GM19468 (cell line): ENCODE measurements around the gene FRY.

Experiments used
- ATAC-seq: cut with Tn5 transposase; IDR thresholded peaks from one replicate; pipeline ENCODE4 v1.9.1; 2021; ENCODE audit warnings: mild to moderate bottlenecking, moderate library complexity, moderate number of reproducible peaks; ENCODE audit not compliant: unreplicated experiment; ENCODE audit errors: extremely low read depth

FRY gene

DNA sequence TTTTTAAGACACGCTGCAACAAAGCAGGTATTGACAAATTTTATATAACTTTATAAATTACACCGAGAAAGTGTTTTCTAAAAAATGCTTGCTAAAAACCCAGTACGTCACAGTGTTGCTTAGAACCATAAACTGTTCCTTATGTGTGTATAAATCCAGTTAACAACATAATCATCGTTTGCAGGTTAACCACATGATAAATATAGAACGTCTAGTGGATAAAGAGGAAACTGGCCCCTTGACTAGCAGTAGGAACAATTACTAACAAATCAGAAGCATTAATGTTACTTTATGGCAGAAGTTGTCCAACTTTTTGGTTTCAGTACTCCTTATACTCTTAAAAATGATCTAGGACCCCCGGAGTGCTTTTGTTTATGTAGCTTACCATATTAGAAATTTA lies 284.9 kb downstream of the FRY start:
- ATAC-seq, result no peak

DNA sequence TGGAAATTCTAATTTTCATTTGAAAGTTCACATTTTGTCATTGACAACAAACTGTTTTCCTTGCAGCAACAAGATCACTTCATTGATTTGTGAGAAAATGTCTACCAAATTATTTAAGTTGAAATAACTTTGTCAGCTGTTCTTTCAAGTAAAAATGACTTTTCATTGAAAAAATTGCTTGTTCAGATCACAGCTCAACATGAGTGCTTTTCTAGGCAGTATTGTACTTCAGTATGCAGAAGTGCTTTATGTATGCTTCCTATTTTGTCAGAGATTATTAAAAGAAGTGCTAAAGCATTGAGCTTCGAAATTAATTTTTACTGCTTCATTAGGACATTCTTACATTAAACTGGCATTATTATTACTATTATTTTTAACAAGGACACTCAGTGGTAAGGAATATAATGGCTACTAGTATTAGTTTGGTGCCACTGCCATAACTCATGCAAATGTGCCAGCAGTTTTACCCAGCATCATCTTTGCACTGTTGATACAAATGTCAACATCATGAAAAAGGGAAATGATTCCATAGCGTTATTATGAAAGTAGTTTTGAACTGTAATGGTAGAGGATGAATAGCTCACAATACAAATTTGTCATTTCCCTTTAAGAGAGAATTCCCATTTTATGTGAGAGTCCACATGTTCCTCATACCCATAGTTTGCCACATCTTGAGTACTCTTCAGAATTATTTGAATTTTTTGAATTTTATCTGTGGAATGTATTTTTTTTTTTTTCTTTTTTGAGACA lies 286.3 kb downstream of the FRY start:
- ATAC-seq, result no peak

DNA sequence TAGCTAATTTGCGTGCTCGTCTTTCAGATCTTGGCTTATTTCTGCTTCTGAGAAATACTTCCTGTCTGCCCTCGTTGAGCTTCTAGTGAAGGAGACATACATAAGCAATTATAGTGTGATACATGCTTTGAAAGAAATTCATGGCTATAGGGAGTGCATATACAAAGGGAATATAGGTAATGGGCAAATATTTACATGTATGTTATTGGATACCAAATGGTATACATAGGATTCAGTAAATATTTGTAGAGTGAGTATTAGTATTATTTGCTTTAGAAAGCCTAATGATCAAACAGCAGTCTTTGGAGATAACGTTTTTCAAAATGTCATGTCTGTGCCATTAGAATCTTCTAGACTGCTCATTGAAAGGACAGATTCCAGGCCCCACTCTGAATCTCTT lies 289.0 kb downstream of the FRY start:
- no peak for ATAC-seq

DNA sequence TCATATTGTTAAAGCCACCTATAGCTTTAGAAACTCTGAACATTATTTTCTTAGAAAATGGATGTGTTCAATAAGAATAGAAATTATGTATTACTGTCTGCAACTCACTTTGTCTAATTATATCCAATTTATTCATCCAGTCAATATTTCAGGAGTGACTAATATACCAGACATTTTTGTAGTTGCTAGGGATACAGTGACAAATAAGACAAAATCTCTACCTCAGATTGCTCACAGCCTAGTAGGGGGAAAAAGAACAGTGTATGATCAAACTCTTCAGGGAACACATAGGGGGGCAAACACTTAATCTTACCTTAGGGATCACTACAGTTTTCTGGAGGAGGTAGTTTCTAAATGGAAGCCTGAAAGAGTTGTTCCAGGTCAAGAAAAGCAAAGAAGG lies 292.3 kb downstream of the FRY start:
- no peak for ATAC-seq

DNA sequence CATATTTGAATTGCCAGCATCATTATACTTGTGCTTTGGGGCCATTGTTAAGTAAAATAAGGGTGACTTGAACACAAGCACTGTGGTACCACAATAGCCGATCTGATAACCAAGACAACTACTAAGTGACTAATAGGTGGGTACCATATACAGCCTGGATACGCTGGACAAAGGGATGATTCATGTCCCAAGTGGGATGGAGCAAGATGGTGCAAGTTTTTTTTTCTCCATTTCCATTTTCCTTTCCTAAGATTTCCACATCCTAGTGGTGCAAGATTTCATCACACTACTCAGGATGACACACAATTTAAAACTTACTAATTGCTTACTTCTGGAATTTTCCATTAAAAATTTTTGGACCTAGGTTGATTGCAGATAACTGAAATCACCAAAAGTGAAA lies 298.9 kb downstream of the FRY start:
- no peak for ATAC-seq

DNA sequence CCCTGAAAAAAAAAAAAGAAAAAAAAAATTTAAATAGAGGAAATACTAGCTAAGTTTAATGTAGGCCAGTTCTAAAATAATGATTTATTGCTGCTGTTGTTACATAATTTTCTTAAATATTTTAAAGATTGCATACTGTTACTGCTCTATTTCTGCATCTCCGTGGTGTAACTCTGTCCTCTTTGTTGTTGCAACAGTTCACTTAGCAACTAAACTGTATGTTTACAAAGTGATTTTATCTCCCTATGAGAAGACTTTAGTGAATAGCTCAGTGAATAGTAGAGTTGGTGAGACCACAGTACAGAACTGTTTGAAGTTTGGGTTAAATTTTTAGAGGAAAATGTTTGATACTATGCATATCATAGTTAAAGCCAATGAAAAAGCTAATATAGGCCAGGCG lies 303.1 kb downstream of the FRY start:
- ATAC-seq, result no peak

DNA sequence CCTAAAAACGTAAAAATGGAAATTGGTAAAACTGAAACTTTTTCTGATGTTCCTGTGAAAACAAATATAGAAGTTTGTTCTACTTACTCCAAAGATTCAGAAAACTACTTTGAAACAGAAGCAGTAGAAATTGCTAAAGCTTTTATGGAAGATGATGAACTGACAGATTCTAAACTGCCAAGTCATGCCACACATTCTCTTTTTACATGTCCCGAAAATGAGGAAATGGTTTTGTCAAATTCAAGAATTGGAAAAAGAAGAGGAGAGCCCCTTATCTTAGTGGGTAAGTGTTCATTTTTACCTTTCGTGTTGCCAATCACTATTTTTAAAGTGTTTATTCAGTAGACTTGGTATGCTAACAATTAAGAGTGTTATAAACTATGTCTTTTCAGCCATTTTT lies 309.3 kb downstream of the FRY start:
- ATAC-seq, result no peak

DNA sequence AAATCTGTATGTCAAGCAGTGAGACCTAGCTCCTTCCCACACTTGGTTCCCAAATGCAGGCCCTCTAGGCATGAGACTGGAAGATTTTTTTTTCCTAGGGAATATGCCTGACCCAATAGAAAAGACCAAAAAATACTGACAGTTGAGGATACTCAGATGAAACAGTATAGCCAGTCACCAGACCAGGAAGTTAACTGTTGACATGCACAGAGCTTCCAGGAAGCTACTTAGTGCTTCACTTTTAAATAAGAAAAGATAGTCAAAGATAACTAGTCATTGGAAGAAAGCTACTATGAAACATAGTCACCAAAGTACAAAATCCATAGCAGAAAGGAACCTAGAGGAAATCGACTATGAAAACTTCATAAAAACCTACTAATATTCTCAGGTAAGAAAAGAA lies 316.1 kb downstream of the FRY start:
- ATAC-seq, result no peak
